ENCODE data around the gene PPHLN1. TPM values are rescaled to one million over a fixed set of nuclear protein-coding genes. Genes with fewer than 3 reads are reported as not detected.

The PPHLN1 gene
- total RNA-seq, 4 donors from 2014 or later: 39.5 to 45.5 (median 41.7) TPM

DNA sequence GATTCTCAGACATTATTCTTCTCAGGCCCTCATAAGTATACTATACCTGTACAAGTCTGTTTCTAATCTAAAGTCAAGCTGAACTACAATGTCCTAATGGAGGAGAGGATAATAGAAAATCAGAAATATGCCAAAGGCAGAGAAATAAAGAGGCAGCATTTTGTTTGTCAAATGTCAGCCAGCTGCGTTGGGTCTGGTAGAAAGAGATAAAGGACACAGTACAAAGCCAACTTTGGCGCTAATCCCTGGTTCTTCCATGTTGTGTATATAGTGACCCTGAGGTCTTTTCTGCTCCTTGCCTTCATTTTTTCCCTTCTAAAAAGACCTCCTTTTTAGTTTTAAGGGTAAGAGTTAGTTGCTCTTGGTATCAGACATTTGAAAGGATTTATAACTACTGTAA is 160.4 kb downstream of the PPHLN1 start:
- intact Hi-C loops (cut with DNase I; ENCODE audit: low total_unique reads): loop anchor here (10.0 kb wide), 1 partner anchor 798 kb away; no protein-coding TSS in a partner anchor
- WGBS, 2 donors: 72 to 78% methylated on average over 2 of the region's 2 CpGs
- no peak overlapping the region for H3K4me3 ChIP-seq (ENCODE audit: low read depth, poor library complexity, severe bottlenecking)
- no peak for TF ChIP-seq POLR2A (IDR thresholded peaks at IDR 0.05)
- TF ChIP-seq, protein P1, sequence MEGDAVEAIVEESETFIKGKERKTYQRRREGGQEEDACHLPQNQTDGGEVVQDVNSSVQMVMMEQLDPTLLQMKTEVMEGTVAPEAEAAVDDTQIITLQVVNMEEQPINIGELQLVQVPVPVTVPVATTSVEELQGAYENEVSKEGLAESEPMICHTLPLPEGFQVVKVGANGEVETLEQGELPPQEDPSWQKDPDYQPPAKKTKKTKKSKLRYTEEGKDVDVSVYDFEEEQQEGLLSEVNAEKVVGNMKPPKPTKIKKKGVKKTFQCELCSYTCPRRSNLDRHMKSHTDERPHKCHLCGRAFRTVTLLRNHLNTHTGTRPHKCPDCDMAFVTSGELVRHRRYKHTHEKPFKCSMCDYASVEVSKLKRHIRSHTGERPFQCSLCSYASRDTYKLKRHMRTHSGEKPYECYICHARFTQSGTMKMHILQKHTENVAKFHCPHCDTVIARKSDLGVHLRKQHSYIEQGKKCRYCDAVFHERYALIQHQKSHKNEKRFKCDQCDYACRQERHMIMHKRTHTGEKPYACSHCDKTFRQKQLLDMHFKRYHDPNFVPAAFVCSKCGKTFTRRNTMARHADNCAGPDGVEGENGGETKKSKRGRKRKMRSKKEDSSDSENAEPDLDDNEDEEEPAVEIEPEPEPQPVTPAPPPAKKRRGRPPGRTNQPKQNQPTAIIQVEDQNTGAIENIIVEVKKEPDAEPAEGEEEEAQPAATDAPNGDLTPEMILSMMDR (IDR thresholded peaks at IDR 0.05): no peak
- DNase-seq (ENCODE audit: low spot score in 2 of 2): no peak

GRCh38 chr12:42490261-42490842 is 164.4 kb downstream of the PPHLN1 start:
- intact Hi-C loops (cut with DNase I; ENCODE audit: low total_unique reads): no loop called here
- H3K4me3 ChIP-seq (ENCODE audit: low read depth, poor library complexity, severe bottlenecking): no peak overlapping the region
- TF ChIP-seq POLR2A (IDR thresholded peaks at IDR 0.05): no peak
- TF ChIP-seq, protein P1 (IDR thresholded peaks at IDR 0.05): no peak
- WGBS, 2 donors: 90% methylated on average over 5 of the region's 5 CpGs
- no peak for DNase-seq (ENCODE audit: low spot score in 2 of 2)

Small RNAs within 50 kb of the gene (microRNA-seq; reads per million reads assigned to microRNA genes)
- 0 reads per million in 2 donors for gene MIR7851 (ENCODE audit: borderline number of aligned reads in 1 of 2, borderline replicate concordance in 2 of 2)

Other genes with a start within 250 kb of the PPHLN1 start
- gene GXYLT1, start 181.3 kb upstream of the PPHLN1 start, total RNA-seq: 10 to 100 TPM in 2 of 4 donors, 1 to 10 TPM in 2; 7.9 to 11.7 (median 10.0) TPM
- gene YAF2, start 87.9 kb upstream of the PPHLN1 start, total RNA-seq: 10 to 100 TPM in 3 of 4 donors, 1 to 10 TPM in 1; 8.7 to 17.8 (median 15.2) TPM
- 10 to 100 TPM; 17.0 to 28.9 (median 20.7) TPM for gene ZCRB1, start 73 bp upstream of the PPHLN1 start, total RNA-seq

Data from lower leg skin (tissue), 4 donors.